ENCODE data around the gene ASAH2B. TPM values are rescaled to one million over a fixed set of nuclear protein-coding genes. Genes with fewer than 3 reads are reported as not detected.

Gene ASAH2B
- total RNA-seq, 1 donor from 2014 or later: 2.3 TPM

GRCh38 chr10:50796693-50797092 is 57.0 kb downstream of the ASAH2B start:
- DNase-seq (ENCODE audit: extremely low read depth, low read depth, low spot score): no peak

GRCh38 chr10:50798297-50798696 is 58.6 kb downstream of the ASAH2B start:
- DNase-seq (ENCODE audit: extremely low read depth, low read depth, low spot score): no peak

- no peak for DNase-seq (ENCODE audit: extremely low read depth, low read depth, low spot score)
These were observed 59.9 kb downstream of the ASAH2B start for GRCh38 chr10:50799595-50799994.

- no peak for DNase-seq (ENCODE audit: extremely low read depth, low read depth, low spot score)
These were observed 66.4 kb downstream of the ASAH2B start for GRCh38 chr10:50805981-50806622.

GRCh38 chr10:50807851-50808776 is 68.4 kb downstream of the ASAH2B start:
- DNase-seq (ENCODE audit: extremely low read depth, low read depth, low spot score): no peak

Other genes starting within 250 kb of the ASAH2B start
- gene SGMS1, start 116.0 kb upstream of the ASAH2B start, total RNA-seq: 35.9 and 49.6 TPM in 2 replicates
- gene A1CF, start 145.7 kb downstream of the ASAH2B start, total RNA-seq: not detected in 2 replicates